Cardiac fibroblast (primary cell): ENCODE data around the gene IL4I1.
A peak's percentile ranks its signal among the peaks of the same experiment; 100 is the strongest.

Source experiments
- DNase-seq, 2 donors: peaks; one replicate each; pipeline versions ENCODE4 v3.0.0 to v3.0.0-alpha.2; 2010; ENCODE audit warnings: low read depth in 2 of 2
- H3K4me3 ChIP-seq, 2 donors: replicated peaks in 1 of 2; 1 replicate in 1 of 2; 2 replicates in 1 of 2; pipeline ENCODE4 v1.5.1; 2011; ENCODE audit warnings: low read depth in 2 of 2, low read length in 2 of 2, mild to moderate bottlenecking in 2 of 2, moderate library complexity in 1 of 2
- CTCF ChIP-seq: IDR thresholded peaks from one replicate; pipeline ENCODE4 v1.5.1; 2011; ENCODE audit warnings: low read depth, mild to moderate bottlenecking, low read length, inconsistent platforms

Gene IL4I1

GRCh38 chr19:49924004-49924880 is 27.6 kb upstream of the IL4I1 start:
- H3K4me3 ChIP-seq = no peak overlapping the region
- no peak for DNase-seq
- no peak for TF ChIP-seq CTCF

- DNase-seq = no peak
- TF ChIP-seq CTCF = no peak
- H3K4me3 ChIP-seq = no peak overlapping the region
Observed at GRCh38 chr19:49923055-49924003, 26.6 kb upstream of the IL4I1 start.

GRCh38 chr19:49921871-49922795 is 25.4 kb upstream of the IL4I1 start:
- no peak overlapping the region for H3K4me3 ChIP-seq

GRCh38 chr19:49920624-49921363 is 24.1 kb upstream of the IL4I1 start:
- TF ChIP-seq CTCF = no peak
- no peak for DNase-seq
- H3K4me3 ChIP-seq = no peak overlapping the region

More at GRCh38 chr19:49921871-49922795, 25.4 kb upstream of the IL4I1 start:
- peak; percentile 50 to 72 for DNase-seq
- no peak for TF ChIP-seq CTCF

GRCh38 chr19:49918089-49918488 is 21.4 kb upstream of the IL4I1 start:
- no peak overlapping the region for H3K4me3 ChIP-seq
- no peak for DNase-seq
- TF ChIP-seq CTCF = no peak
